HG02623 (cell line): ENCODE data around the gene CASTOR1.
A peak's percentile ranks its signal among the peaks of the same experiment; 100 is the strongest.
"Not testable (repeated sequence)": the region's sequence is repeated elsewhere in the genome, so short reads cannot be mapped to it uniquely, and the experiment has no call there.

Source experiments
- ATAC-seq: cut with Tn5 transposase; IDR thresholded peaks from one replicate; pipeline ENCODE4 v1.9.1; 2021; ENCODE audit warnings: moderate library complexity; ENCODE audit not compliant: unreplicated experiment

Gene CASTOR1

DNA sequence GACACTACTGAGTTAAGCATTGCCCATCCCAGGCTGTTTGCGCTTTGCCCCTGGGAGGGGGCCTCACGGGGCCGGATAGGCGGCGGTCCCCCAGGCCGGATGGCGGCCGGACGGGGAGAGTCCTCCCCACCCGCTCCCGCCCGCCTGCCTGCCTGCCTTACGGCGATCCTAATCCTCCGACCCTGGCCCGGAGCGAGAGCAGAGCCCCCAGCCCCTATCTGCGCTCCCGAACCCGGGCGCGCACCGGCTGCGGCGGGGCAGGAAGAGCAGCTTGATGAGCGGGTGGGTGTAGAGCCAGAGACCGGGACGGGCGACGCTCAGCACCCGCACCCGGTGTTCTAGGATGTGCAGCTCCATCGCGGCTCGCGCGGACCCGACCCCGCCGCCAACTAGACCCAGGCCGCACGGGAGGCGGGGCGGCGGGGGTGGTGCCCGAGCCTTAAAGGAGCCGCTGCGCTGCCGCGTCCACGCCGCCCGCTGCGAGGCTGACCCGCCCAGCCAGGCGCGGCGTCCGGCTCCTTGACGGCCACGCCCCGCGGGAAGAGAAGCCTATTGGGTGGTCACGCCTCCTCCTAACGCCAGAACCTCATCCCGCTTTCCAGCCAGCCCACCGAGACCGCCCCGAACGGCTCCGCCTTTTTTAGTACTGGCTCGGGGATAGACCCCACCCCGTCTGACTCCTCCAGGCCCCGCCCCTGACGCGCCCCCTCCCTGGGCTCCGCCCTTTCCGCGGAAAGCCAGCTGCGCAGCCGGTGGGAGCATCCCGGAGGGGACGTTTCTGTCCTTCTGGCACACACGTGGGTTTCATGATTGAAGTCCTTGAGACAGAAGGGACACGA is at the start of gene CASTOR1:
Gene CASTOR1 (minus strand): TSS at position 365 of the 839 bp plus-strand sequence. CDS start 8 bp downstream, at position 357.
- ATAC-seq: peak; percentile 72

DNA sequence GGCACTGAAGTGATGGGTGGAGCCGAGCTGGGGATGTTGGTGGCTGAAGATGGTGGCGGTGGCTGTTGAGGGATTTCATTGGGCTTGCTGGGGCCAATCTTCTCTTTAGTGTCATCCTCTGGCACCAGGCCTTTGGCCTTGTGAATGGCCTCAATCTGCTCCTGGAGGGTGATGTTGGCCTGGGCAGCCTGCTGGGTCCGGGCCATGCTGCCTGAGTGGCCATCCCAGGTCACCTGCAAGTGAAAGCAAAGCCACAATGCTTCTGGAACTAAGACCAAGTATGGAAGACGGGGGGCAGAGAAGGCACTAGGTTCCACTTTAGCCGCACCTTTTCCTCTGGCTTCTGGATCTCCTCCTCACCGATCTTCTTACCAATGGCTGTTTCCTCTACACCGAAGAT is 49.5 kb upstream of the CASTOR1 start:
- no peak for ATAC-seq

GRCh38 chr22:30338341-30338740 is 49.0 kb upstream of the CASTOR1 start:
- ATAC-seq: not testable (repeated sequence)

- no peak for ATAC-seq
These were observed 48.1 kb upstream of the CASTOR1 start for GRCh38 chr22:30337461-30337778.

DNA sequence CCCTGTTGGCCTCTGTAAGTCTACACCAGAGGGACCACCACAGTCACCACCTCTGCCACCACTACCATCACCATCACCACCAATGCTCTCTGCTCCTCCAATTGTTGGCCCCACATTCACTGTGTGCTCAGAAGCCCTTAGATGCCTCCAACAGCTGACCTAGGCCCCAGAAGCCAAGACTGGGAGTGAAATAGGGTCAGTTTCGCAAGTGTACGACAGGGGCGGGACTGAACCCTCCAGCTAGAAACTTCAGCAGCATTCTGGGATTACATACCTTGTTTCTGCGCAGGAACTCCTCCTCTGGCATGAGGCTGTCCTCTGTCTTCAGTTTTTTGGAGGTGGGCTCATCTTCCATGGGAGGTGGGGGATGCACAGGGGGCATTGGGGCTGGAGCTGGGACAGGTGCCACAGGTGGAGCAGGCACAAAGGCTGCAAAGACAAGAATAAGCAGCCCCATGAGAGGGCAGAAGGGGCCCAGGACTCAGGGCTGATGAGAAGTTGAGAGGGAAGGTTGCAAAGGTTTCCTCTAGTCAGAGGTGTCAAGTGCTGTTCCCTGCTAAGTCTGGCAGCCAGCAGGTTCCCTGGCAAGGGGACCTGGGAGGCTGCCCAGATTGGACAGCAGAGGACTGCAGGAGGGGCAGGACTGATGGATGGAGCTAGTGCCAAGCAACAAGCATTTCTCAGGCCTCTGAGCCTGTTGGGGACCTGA is 47.6 kb upstream of the CASTOR1 start:
- no peak for ATAC-seq

DNA sequence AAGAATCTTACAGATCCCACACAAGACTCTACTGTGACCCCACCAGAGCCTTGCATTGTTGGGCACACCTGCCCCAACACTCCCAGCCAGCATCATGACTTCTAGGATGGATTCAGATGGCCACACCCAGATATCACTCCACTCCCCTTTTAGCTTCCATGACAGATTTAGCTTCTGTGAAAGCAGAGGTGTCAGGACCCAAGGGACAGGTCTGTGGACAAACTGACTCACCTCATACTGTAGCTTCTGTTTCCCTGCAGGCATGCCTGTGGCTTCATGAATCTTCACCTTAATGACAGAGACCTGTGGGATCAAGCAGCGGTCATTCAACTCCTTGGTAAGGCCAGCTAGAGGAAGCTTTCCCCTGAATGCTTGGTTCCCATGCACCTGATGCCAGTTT is 45.9 kb upstream of the CASTOR1 start:
- ATAC-seq: no peak

DNA sequence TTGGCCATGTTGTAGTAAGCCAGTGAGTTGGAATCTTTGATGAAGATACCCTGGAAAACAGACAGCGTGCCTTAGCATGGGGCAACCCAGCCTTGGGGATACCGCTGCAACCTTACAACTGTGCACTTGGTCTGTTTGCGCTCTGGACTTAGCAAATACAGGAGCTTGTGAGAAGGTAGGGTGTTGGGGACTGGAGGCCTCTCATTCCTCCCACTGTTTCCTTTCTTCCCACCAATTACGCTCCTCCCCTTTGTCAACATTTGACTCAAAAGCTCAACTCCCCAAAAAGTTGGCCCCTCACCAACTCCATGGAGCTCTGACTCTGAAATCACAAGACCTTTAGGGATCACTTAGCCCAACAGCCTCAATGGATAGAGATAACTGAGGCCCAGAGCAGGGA is 45.3 kb upstream of the CASTOR1 start:
- no peak for ATAC-seq

DNA sequence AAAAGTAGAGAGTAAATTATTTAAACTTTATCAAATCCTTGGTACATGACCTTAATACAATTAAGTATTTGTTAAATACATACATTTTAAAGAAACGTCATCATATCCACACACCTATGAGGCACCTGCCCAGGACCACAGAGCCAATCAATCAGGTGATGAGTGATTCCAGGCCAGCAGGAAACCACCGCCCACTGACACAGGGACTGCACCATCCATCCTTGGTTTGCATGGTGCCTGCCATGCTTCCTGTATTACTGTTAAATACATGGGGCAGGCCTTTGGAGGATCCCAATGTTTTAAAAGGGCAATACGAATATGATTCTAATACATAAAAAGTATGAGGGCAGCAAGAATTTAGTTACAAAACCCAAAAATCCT is 44.4 kb upstream of the CASTOR1 start:
- no peak for ATAC-seq

DNA sequence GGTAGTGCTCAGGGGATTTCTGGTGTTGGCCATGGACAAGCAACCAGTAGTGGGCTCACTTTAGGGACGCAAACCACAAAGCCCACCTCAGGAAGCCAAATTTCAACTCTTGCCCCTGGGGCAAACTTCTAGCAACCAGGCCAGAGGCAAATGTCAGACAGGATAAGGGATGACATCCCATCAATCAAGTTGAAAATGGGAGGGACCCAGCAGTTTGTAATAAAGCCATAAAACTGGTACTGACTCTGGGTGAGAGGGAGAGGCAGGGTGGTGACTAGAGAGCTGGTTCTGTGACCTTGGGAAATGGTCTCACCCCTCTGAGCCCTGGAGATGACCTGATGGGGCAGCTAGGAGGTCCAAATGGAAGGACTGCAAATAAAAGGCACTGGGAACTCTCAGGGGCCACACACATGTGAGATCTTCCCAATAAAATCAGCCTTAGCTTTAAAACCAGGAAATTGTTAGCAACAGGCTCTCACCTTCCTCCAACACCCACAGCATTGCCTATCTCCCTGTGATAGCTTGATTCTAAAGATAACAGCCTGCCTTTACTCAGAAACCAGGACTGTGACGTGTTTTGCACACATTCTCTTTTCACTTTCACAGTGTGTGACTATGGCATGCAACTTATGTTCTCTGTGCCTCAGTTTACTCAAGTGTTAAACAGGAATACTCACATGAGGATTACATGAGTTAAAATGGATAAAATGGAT is 43.8 kb upstream of the CASTOR1 start:
- no peak for ATAC-seq

GRCh38 chr22:30332551-30332950 is 43.2 kb upstream of the CASTOR1 start:
- ATAC-seq: no peak

- ATAC-seq: no peak
These were observed 39.3 kb upstream of the CASTOR1 start for GRCh38 chr22:30328466-30329049.

DNA sequence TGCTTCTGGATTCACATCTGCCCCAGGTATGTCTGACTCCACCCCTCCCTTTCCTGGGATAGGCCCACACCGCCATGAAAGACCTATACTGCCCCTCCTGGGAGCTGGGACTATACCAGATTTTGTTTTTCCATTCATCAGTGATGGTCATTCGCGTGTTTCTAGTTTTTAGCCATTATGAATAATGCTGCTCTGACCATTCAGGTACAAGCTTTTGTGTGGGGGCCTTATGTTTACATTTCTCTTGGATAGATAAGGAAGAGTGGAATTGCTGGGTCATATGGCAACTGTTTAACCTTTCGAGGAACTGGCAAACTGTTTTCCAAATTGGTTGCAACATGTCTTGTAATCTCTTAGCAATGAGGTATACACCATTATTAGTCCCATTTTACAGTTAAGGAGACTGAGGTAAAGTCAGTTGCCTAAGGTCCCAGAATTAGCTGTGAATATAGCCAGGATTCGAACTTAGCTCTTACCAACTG is 38.6 kb upstream of the CASTOR1 start:
- ATAC-seq: no peak

GRCh38 chr22:30326706-30327362 is 37.5 kb upstream of the CASTOR1 start, which contains the start of gene TBC1D10A:
Gene TBC1D10A (minus strand): TSS chr22:30326941. CDS start chr22:30326881, 60 bp downstream.
- peak; percentile 81 for ATAC-seq

- ATAC-seq: peak; percentile 27
These were observed 37.0 kb upstream of the CASTOR1 start for GRCh38 chr22:30326255-30326705.

DNA sequence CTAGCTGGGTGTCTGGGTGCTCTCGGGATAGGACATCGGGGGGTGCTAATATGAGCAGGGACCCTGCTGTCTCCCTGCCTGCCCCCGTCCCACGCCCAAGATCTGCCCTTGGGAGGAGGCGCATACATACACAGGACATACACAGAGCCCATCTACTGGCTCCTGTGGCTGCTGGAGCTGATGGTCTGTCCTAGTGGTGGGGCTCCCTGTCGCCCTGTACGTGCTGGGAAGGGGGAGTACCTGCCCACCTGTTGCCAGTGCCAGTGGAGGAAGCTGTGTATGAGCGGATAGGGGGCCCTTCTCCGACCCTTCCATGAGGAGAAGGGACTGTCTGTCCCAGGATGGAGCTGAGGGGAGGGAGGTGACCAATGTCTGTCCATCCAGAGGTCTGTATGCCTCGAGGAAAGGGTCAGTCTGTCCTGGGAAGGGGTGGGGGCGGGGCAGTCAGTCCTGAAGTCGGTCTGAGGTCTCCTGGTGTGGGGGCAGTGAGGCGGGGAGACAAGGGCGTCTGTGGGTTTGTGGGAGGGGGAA is 36.5 kb upstream of the CASTOR1 start:
- no peak for ATAC-seq

DNA sequence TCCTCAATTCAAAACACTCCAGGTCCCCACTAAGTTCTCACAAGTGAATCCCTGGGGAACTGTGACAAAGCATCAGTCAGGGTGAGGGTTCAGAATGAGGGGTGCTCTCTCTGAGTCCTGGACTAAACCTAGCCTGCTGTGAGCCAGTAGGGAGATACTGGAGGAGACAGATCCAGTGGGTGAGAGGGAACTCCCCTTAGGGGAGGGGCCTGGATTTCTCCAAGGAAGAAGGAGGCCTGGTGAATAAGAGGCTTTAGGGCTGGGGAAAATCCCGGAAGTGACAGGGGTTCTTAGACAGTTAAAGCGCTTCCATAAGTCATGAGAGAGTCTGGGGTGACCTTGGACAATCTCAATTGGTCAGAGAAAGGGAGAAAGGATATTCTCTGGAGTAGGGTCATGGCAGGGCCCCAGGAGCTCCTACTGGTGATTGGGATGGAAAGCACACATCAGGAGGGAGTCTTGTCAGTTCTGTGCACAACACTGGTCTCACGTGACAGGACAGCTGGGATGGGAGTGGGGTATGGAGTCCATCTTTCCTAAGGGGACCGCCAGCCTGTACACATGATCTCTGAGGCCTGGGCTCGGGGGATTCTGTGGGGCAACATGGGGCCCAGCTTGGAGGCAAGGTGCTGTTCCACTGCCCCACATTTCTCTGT is 35.9 kb upstream of the CASTOR1 start:
- ATAC-seq: no peak

- no peak for ATAC-seq
These were observed 34.9 kb upstream of the CASTOR1 start for GRCh38 chr22:30324014-30324730.

GRCh38 chr22:30323246-30323645 is 33.9 kb upstream of the CASTOR1 start:
- ATAC-seq: no peak

- no peak for ATAC-seq
These were observed 32.2 kb upstream of the CASTOR1 start for GRCh38 chr22:30321461-30321860.
